GM18519 (cell line): ENCODE results near the gene RBMS3.

Source experiments
- ATAC-seq: cut with Tn5 transposase; IDR thresholded peaks from one replicate; pipeline ENCODE4 v1.9.1; 2021; ENCODE audit warnings: mild to moderate bottlenecking, moderate library complexity; ENCODE audit not compliant: unreplicated experiment, low FRiP score

The RBMS3 gene

GRCh38 chr3:29949940-29950616 is 669.2 kb downstream of the RBMS3 start:
- ATAC-seq, result no peak

DNA sequence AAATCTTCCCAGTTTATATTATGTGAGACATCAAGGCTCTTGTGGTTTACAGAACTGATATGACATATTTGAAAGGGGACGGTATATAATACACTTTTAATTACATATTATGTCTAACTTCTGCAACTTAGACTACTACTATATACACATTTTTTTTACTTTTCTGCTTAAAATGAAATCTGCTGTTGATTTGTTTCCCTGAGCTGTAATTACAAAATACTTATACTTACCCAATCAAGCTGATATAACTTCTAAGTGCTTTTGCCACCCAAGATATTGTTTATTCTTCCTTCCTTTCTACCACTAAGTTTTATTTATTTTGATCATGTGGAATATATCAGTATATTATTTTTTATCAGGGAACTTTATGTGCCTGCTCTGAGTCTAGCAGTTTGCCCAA is 671.6 kb downstream of the RBMS3 start:
- ATAC-seq, result no peak

DNA sequence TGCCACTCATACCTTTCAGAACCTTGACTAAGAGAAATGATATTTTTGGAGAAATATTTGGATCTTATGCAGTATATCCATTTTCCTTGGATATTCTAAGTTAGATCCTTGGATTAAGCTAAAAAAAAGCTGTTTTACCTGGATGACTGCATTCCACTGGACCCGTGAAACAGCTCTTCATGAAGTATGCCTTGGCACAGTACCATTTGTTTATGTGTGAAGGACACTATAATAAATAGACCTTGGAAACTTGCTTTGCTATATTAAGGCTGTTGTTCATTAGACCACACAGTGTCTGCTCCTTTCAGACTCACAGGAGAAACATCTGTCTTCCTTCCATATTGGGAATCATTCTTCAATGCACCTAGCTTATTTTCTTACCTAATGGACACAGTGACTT is 674.5 kb downstream of the RBMS3 start:
- no peak for ATAC-seq

GRCh38 chr3:29958816-29959215 is 677.9 kb downstream of the RBMS3 start:
- ATAC-seq, result no peak

DNA sequence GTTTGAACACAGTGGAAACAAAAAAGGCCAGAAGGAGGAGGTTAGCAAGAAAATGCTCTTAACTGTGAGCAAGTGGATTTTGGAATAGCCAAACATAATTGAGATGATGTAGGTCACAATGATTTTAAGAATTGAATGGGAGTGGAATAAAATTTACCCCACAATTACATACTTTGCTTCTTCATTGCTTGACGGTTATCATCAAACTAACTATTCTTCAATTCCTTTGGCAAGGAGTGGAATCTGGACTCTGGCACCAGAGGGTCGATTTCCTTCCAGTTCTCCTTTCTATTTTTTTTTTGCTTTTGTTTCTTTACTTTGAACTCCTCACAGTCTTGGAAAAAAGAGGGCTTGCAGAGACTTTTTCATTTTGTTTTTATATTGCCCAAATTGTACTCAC is 691.0 kb downstream of the RBMS3 start:
- ATAC-seq, result no peak

GRCh38 chr3:29972320-29972993 is 691.6 kb downstream of the RBMS3 start:
- ATAC-seq, result no peak

GRCh38 chr3:29973763-29974162 is 692.9 kb downstream of the RBMS3 start:
- ATAC-seq, result no peak

DNA sequence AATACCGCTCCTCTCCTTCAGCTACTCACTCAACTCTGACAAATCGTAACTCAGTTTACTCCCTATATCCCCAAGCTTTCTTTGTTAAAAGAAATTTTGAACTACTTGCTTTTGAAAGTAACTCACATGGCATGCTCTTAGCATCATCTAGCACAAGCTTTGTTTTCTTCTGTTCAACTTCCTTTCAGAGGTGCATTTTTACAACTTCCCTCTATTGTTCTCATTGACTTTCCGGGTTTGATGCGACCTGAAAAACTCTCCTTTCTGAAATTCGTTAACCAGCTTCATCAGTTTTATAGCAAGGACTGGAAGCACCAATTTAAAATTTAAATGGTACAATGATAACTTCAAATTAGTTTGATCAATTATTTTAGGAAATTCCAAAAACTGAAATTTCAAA is 696.0 kb downstream of the RBMS3 start:
- ATAC-seq, result no peak

DNA sequence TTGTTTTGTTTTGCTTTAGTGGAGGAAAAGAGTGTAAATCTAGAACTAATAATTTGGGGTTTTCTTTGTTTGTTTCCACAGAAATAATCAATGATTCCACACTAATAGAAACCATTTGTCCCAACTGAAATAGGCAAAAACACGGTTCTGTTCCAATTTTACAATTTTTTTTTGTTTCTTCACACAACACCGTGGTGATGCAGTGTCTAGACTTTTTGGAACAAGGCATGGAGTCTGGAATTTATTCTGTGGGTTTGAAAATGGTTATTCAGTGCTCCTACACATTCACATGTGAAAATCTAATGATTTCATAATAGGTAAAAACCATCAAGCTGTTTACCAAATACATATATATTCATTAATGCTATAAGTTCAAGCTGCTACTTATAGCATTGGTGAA is 696.5 kb downstream of the RBMS3 start:
- ATAC-seq, result no peak

GRCh38 chr3:29978036-29978435 is 697.2 kb downstream of the RBMS3 start:
- ATAC-seq, result no peak

DNA sequence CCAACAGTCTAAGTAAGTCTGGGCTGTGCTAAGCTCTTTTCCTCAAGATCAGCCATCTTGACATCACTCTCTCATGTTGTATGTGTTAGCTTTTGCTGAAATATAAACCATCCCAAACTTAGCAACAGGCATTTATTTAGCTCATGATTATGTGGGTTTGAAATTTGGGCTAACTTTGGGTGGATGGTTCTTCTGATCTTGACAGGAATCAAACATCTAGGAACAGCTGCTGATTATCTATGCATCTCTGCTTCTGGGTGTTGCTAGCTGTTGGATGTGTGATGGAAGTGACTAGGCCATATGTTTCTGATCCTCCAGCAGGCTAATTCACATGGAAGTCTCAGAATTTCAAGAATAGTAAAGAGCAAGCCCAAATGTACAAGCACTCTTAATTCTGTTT is 710.3 kb downstream of the RBMS3 start:
- ATAC-seq, result no peak

GRCh38 chr3:30002797-30003196 is 721.9 kb downstream of the RBMS3 start:
- ATAC-seq, result no peak

DNA sequence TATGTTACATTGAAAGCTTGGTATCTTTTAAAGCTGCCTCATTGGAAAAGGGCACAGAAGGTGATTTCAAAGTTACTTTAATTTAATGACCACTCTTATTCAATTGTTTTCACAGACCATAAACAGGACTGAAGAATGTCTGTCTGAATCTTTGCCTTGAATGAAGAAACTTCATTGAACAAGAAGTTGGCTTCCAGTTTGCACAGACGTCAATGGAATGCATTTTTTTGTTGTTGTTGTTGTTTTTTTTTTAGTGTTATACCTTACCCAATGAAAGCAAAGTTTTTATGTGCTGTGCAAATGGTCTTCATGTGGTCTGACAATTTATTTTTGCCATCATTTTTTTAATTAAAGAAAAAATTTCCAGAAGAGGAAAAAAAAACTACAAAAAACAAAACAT is 722.9 kb downstream of the RBMS3 start:
- ATAC-seq, result no peak

DNA sequence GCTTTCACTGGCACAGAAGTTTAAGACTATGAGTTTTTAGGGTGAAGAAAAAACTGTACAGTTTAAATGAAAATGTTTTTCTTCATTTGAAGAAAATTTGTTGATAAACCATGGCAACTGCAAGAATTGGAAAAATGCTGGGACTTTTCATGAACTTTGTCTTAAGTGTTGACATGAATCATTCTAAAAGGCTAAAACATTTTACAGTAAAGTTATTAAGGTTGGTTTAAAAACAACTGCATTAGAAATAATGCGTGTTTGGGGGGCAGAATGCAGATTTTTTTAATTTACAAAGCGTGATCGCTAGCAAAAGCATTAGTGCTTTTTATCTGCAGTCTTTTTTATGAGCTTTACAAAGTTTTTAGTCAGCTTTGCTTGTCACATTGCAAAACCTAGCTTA is 723.6 kb downstream of the RBMS3 start:
- ATAC-seq, result no peak

DNA sequence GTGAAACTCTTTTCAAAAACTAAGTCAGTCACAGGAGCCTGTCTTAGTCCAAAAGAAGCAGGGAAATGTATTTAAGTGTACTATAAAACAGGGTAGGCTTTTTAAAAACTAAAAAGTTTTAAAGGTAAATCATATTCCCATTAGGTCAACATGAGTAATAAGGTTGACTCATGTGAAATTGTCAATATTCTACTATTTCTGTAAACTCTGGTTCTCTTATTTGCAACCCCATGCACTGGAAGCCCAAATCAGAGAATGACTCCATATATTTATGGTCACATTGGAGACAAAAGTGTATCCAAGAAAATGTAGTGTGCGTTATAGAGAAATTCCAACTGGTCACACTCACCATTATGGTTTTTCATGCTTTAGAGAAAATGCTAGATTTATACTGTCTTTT is 725.2 kb downstream of the RBMS3 start:
- ATAC-seq, result no peak

- no peak for ATAC-seq
Measured at GRCh38 chr3:30007668-30008067, 726.8 kb downstream of the RBMS3 start.

- no peak for ATAC-seq
Measured at GRCh38 chr3:30011237-30011803, 730.4 kb downstream of the RBMS3 start.

- ATAC-seq, result no peak
Measured at GRCh38 chr3:30012941-30013543, 732.2 kb downstream of the RBMS3 start.

DNA sequence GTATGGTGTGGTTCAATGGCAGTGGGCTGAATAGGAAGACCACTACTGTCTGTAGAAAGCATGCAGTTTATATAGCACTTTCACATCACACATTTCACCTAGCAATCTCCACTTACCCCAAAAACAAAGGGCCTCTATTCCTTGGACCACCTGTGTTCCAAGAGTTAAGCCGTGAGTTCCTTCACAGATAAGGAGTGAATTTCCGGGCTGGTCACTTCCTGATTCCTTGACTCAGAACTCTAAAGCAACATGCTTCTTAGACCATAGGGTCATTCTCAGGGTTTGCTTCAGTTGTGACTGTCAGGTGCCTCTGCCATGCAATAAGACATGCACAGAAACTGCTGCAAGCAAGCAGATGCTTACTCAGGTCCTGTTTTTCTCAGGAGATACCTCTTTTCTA is 737.0 kb downstream of the RBMS3 start:
- ATAC-seq, result no peak

DNA sequence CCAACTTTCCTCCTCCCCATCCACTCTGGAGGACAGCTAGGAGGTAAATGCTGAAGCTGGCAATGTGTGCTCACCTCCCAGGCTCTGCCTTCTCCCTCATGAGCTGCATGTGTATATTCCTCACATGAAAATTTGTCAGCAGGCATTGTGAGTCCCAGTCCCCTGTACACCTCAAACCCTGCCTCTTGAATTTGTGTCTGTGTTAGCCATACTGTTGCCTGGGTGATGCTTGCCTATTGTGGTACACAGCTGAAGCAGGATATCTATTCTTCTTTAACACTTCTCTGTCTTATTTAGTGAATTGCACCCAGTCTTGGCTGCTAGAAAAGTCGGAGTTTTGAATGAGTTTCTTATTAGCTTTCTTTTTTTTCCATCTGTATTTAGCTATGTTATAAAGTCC is 739.5 kb downstream of the RBMS3 start:
- no peak for ATAC-seq

- ATAC-seq, result no peak
Measured at GRCh38 chr3:30024466-30024865, 743.6 kb downstream of the RBMS3 start.

GRCh38 chr3:30026851-30027250 is 746.0 kb downstream of the RBMS3 start:
- ATAC-seq, result no peak
